ENCODE data around the gene TOR1AIP1.
A peak's percentile ranks its signal among the peaks of the same experiment; 100 is the strongest.

Gene TOR1AIP1

DNA sequence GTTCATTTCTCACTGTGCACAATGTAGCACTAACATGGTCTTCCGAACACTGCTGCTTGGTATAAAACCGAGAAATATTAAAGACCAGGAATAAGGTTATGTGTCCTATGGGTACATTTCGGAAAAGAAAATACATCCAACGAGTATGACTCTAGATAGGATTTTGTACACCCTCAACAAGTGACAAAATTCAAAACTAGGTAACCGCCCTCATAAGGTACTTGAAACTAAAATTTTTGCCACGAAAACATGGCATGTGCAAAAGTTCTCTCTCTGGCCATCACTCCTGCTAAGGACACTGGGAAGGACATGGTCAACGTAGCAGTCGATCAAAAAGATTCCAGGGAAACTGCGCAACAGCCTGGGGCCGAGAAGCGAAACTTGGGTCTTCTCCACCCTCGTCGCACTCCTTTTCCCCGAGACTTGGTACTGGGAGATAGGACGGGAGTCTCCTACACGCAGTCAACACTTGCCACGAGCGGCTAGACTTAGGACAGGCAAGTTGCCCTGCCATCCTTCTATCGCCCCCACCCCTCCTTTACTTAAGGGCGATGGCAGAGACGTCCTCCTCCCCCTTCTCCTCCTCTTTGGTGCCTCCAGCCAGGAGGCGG, 338 bp upstream of the TOR1AIP1 start:
- no peak for DNase-seq (ENCODE audit: low spot score)

DNA sequence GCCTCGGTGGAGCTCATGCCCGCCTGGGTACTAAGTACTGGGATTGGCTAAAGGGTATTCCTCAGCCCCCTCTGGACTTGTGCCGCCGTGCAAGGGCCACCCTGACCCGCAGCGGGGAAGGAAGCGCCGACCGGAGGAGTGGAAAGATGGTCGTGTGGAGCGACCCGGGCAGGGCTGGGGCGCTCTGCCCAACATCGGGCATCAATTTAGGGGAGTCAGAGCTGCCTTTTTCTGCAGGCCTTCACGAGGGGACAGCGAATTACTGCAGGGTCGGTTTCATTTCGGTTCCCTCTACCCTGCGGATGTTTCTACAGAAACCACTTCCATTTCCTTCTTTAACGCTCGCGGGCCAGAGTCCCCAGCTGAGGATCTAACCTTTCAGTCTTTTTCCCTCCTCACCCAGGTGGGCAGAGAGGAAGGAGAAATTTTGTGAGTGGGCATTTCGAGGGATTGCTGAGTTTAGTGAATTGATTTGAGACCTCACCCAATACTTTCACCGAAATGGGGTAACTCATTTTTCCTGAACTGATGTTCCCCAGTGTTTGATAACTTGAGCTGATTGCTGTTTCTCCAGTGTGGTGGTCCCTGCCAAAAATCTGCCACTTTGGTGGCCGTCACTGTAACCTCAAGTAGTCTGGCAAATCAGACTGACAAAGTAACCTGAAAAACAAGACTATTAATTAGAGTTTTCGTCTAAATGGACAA, 1.1 kb downstream of the TOR1AIP1 start:
- DNase-seq (ENCODE audit: low spot score), result peak; percentile 41

GRCh38 chr1:179883745-179884138, 1.7 kb downstream of the TOR1AIP1 start:
- peak; percentile 83 for DNase-seq (ENCODE audit: low spot score)

DNA sequence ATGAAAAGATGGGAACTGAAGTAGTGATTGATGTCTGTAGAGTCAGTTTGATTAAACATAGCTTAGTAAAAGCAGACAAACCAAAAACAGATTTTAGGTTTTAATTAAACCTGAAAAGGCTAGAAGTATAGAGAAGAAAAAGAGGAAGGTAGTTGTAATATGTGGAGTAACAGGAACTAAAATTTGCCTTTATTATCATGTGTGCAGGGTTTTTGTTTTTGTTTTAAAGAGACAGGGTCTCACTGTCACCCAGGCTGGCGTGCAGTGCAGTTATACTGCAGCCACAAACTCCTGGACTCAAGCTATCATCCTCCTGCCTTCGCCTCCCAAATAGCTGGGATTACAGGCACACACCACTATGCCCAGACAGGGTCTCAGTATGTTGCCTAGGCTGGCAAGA, 6.0 kb downstream of the TOR1AIP1 start:
- no peak for DNase-seq (ENCODE audit: low spot score)

GRCh38 chr1:179889589-179889988, 7.5 kb downstream of the TOR1AIP1 start:
- DNase-seq (ENCODE audit: low spot score), result no peak

GRCh38 chr1:179910934-179911333, 28.8 kb downstream of the TOR1AIP1 start:
- no peak for DNase-seq (ENCODE audit: low spot score)

- DNase-seq (ENCODE audit: low spot score), result no peak
Measured at GRCh38 chr1:179911812-179912211, 29.7 kb downstream of the TOR1AIP1 start.

DNA sequence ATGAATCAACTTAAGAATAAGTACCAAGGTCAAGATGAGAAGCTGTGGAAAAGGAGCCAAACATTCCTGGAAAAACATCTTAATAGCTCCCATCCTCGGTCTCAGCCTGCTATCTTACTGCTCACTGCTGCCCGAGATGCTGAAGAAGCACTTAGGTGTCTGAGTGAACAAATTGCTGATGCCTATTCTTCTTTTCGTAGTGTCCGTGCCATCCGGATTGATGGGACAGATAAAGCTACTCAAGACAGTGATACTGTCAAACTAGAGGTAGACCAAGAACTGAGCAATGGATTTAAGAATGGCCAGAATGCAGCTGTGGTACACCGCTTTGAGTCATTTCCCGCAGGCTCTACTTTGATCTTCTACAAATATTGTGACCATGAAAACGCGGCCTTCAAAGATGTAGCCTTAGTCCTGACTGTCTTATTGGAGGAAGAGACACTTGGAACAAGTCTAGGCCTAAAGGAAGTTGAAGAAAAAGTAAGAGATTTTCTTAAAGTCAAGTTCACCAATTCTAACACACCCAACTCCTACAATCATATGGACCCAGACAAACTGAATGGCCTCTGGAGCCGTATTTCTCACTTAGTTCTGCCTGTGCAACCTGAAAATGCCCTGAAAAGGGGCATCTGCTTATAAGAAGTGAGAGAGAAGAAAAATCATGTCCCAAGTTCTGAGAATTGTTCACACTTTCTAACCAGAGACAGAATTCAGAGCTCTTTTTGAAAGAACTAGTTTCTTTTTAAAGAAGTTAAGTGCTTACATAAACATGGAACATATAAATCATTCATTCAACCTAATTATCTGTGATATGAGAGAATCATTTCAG, 35.7 kb downstream of the TOR1AIP1 start:
- no peak for DNase-seq (ENCODE audit: low spot score)

- no peak for DNase-seq (ENCODE audit: low spot score)
Measured at GRCh38 chr1:179921472-179921871, 39.4 kb downstream of the TOR1AIP1 start.

GRCh38 chr1:179921981-179922872, 40.1 kb downstream of the TOR1AIP1 start:
- DNase-seq (ENCODE audit: low spot score), result no peak

- no peak for DNase-seq (ENCODE audit: low spot score)
Measured at GRCh38 chr1:179923029-179923428, 40.9 kb downstream of the TOR1AIP1 start.

GRCh38 chr1:179924268-179924667, 42.2 kb downstream of the TOR1AIP1 start:
- DNase-seq (ENCODE audit: low spot score), result no peak

GRCh38 chr1:179925302-179925701, 43.2 kb downstream of the TOR1AIP1 start:
- no peak for DNase-seq (ENCODE audit: low spot score)

GRCh38 chr1:179925922-179926849, 44.1 kb downstream of the TOR1AIP1 start:
- no peak for DNase-seq (ENCODE audit: low spot score)

GRCh38 chr1:179926850-179927205, 44.7 kb downstream of the TOR1AIP1 start:
- no peak for DNase-seq (ENCODE audit: low spot score)

- DNase-seq (ENCODE audit: low spot score), result no peak
Measured at GRCh38 chr1:179929955-179930798, 48.1 kb downstream of the TOR1AIP1 start.

GRCh38 chr1:179930867-179931266, 48.8 kb downstream of the TOR1AIP1 start:
- no peak for DNase-seq (ENCODE audit: low spot score)

GRCh38 chr1:179933219-179933618, 51.1 kb downstream of the TOR1AIP1 start:
- no peak for DNase-seq (ENCODE audit: low spot score)

GRCh38 chr1:179935909-179936496, 53.9 kb downstream of the TOR1AIP1 start:
- no peak for DNase-seq (ENCODE audit: low spot score)
